Measurements from ENCODE around the gene MRFAP1. TPM values are rescaled to one million over a fixed set of nuclear protein-coding genes. Genes with fewer than 3 reads are reported as not detected.

Gene MRFAP1
- total and polyA plus RNA-seq, 2 donors (not counting 1 experiment from before 2014, with no cell fraction given): 54.8 to 113 TPM

- no peaks in the 10 kb centered on the region for H3K9me3 Mint-ChIP-seq (ENCODE audit: insufficient read depth)
- ChIA-PET POLR2A (interaction anchor here (0.6 kb wide), 1 partner anchor 21 kb away, joined by 7 read pairs; no protein-coding TSS in a partner anchor), CTCF (no interaction called here)
- H3K27me3 Mint-ChIP-seq: no peaks in the 10 kb centered on the region
- Histone ChIP-seq H2AFZ (ENCODE audit: insufficient read depth, low read depth, low read length, poor library complexity, severe bottlenecking) (no peak overlapping the region), H3K4me2 (replicated peaks; ENCODE audit: low read depth, low read length, poor library complexity, severe bottlenecking) (no peak overlapping the region), H3K9ac (ENCODE audit: low read length) (no peak overlapping the region), H4K20me1 (ENCODE audit: control insufficient read depth, insufficient read depth, low read length, poor library complexity, severe bottlenecking) (no peaks in the 10 kb centered on the region), H3K27ac (ENCODE audit: low read length in 2 of 2) (no peak overlapping the region), H3K9me3 (ENCODE audit: control extremely low read depth in 1 of 3, control insufficient read depth in 2 of 3, insufficient read depth in 1 of 3, low read length in 2 of 3) (peaks cover 0 to 38% (median 6%) of the 10 kb centered on the region in 3 donors), H3K79me2 (ENCODE audit: control insufficient read depth, insufficient read depth, low read length) (no peaks in the 10 kb centered on the region), H3K27me3 (replicated peaks in 1 of 4; ENCODE audit: control extremely low read depth in 1 of 4, control insufficient read depth in 3 of 4, insufficient read depth in 4 of 4, low read length in 3 of 4) (no peaks in the 10 kb centered on the region), H3K4me1 (ENCODE audit: control insufficient read depth in 2 of 2, insufficient read depth in 2 of 2, low read length in 2 of 2) (no peaks in the 10 kb centered on the region), H3K4me3 (ENCODE audit: control extremely low read depth in 1 of 5, extremely low read depth in 1 of 5, insufficient read depth in 1 of 5, low read depth in 2 of 5, low read length in 4 of 5) (no peak overlapping the region), H3K36me3 (replicated peaks in 1 of 2; ENCODE audit: control extremely low read depth in 1 of 2, control insufficient read depth in 1 of 2, extremely low read depth in 1 of 2, insufficient read depth in 2 of 2, low read length in 1 of 2) (peaks cover 19 to 84% of the 10 kb centered on the region in 2 experiments)
- DNase-seq: no peak
- no peak for TF ChIP-seq CTCF (IDR thresholded peaks at IDR 0.05)
- TF ChIP-seq EZH2 (IDR thresholded peaks at IDR 0.05; ENCODE audit: borderline replicate concordance, insufficient read depth, low read depth, low read length, poor library complexity, severe bottlenecking): no peak
- no peak overlapping the region for H3K27ac Mint-ChIP-seq
- H3K4me3 Mint-ChIP-seq: no peak overlapping the region
- 98% methylated on average over 8 of the region's 8 CpGs for WGBS (ENCODE audit: insufficient coverage)
- intact Hi-C loops (cut with micrococcal nuclease): no loop called here
- no peak for ATAC-seq (ENCODE audit: low read depth)
- peaks cover 2% of the 10 kb centered on the region for H3K4me1 Mint-ChIP-seq
Measured at GRCh38 chr4:6605114-6605513, 35.4 kb upstream of the MRFAP1 start.

- peaks cover 16 to 82% of the 10 kb centered on the region in 2 experiments for H3K36me3 ChIP-seq (replicated peaks in 1 of 2; ENCODE audit: control extremely low read depth in 1 of 2, control insufficient read depth in 1 of 2, extremely low read depth in 1 of 2, insufficient read depth in 2 of 2, low read length in 1 of 2)
- no peaks in the 10 kb centered on the region for H3K4me1 ChIP-seq (ENCODE audit: control insufficient read depth in 2 of 2, insufficient read depth in 2 of 2, low read length in 2 of 2)
- no peak for TF ChIP-seq CTCF (IDR thresholded peaks at IDR 0.05)
- TF ChIP-seq EZH2 (IDR thresholded peaks at IDR 0.05; ENCODE audit: borderline replicate concordance, insufficient read depth, low read depth, low read length, poor library complexity, severe bottlenecking): no peak
- DNase-seq (no peak), ATAC-seq (ENCODE audit: low read depth) (no peak)
- CTCF ChIA-PET: no interaction called here
- no peak overlapping the region for H3K4me3 Mint-ChIP-seq
- H3K79me2 ChIP-seq (ENCODE audit: control insufficient read depth, insufficient read depth, low read length): no peaks in the 10 kb centered on the region
- no peak overlapping the region for H3K9ac ChIP-seq (ENCODE audit: low read length)
- H3K27me3 ChIP-seq (replicated peaks in 1 of 4; ENCODE audit: control extremely low read depth in 1 of 4, control insufficient read depth in 3 of 4, insufficient read depth in 4 of 4, low read length in 3 of 4): no peaks in the 10 kb centered on the region
- intact Hi-C loops (cut with micrococcal nuclease): no loop called here
- no peak overlapping the region for H3K27ac Mint-ChIP-seq
- H3K9me3 Mint-ChIP-seq (ENCODE audit: insufficient read depth): no peaks in the 10 kb centered on the region
- H3K4me1 Mint-ChIP-seq: peaks cover 2% of the 10 kb centered on the region
- H4K20me1 ChIP-seq (ENCODE audit: control insufficient read depth, insufficient read depth, low read length, poor library complexity, severe bottlenecking): no peaks in the 10 kb centered on the region
- H3K27ac ChIP-seq (ENCODE audit: low read length in 2 of 2): no peak overlapping the region
- H3K4me2 ChIP-seq (replicated peaks; ENCODE audit: low read depth, low read length, poor library complexity, severe bottlenecking): no peak overlapping the region
- H2AFZ ChIP-seq (ENCODE audit: insufficient read depth, low read depth, low read length, poor library complexity, severe bottlenecking): no peak overlapping the region
- no CpG with 5 or more reads among the region's 2 CpGs for WGBS (ENCODE audit: insufficient coverage)
- peaks cover 0 to 38% (median 6%) of the 10 kb centered on the region in 3 donors for H3K9me3 ChIP-seq (ENCODE audit: control extremely low read depth in 1 of 3, control insufficient read depth in 2 of 3, insufficient read depth in 1 of 3, low read length in 2 of 3)
- H3K4me3 ChIP-seq (ENCODE audit: control extremely low read depth in 1 of 5, extremely low read depth in 1 of 5, insufficient read depth in 1 of 5, low read depth in 2 of 5, low read length in 4 of 5): no peak overlapping the region
- H3K27me3 Mint-ChIP-seq: no peaks in the 10 kb centered on the region
- POLR2A ChIA-PET: no interaction called here
Measured at GRCh38 chr4:6605605-6606004, 34.9 kb upstream of the MRFAP1 start.

Measured in B cell (primary cell).